ENCODE results near the gene IFI16. TPM values are rescaled to one million over a fixed set of nuclear protein-coding genes. Genes with fewer than 3 reads are reported as not detected.
"Not testable (repeated sequence)": the region's sequence is repeated elsewhere in the genome, so short reads cannot be mapped to it uniquely, and the experiment has no call there.

The IFI16 gene
- total RNA-seq: 46.5 and 71.7 TPM in 2 replicates
- 41.7 TPM for polyA plus RNA-seq (2012)

- DNase-seq (ENCODE audit: low read depth): peak; percentile 86
Observed at GRCh38 chr1:159009704-159010361, at the start of gene IFI16. IFI16 (plus strand) TSS chr1:159009907; CDS start chr1:159014681, 4,774 bp downstream.

GRCh38 chr1:158961178-158961577, 48.5 kb upstream of the IFI16 start:
- DNase-seq (ENCODE audit: low read depth): no peak

DNA sequence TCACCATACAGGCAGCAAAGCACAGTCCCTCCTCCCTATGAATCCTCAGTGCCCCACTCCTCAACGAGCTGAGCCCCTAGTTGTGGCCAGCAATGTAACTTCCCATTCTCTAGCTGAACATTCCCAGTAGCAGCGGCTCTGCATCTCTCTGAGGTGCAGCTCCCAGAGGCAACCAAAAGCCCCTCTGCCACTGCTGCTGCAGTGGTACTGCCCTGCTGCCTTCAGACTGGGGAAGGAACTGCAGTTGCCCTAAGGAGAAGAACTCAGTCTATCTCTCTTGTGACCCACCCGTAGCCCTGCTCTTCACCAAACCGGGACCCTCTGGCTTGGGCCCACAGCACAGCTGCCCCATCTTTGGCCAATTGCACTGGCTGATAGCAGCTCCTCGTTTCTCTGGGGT, 46.7 kb upstream of the IFI16 start:
- no peak for DNase-seq (ENCODE audit: low read depth)

- DNase-seq (ENCODE audit: low read depth): no peak
Observed at GRCh38 chr1:158969166-158969565, 40.5 kb upstream of the IFI16 start.

- DNase-seq (ENCODE audit: low read depth): no peak
Observed at GRCh38 chr1:158969855-158970254, 39.9 kb upstream of the IFI16 start.

DNA sequence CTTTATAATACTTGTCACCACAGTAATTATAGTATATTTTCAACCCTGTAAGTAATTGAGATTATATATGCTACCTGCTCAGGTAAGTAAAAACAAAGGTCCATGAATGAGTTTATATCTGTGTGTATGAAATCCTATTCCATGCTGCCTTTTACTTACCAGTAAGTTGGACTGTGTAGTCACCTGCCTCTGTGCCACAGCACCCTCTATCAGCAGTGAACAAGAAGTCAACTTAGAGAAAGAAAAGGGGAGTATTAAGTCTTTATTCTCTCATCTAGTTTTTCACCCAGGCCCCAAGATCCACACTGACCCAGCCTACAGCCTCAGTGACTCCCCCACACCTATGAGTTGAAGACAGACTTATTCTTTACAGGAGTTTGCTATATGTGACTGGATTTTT, 36.9 kb upstream of the IFI16 start:
- DNase-seq (ENCODE audit: low read depth): no peak

DNA sequence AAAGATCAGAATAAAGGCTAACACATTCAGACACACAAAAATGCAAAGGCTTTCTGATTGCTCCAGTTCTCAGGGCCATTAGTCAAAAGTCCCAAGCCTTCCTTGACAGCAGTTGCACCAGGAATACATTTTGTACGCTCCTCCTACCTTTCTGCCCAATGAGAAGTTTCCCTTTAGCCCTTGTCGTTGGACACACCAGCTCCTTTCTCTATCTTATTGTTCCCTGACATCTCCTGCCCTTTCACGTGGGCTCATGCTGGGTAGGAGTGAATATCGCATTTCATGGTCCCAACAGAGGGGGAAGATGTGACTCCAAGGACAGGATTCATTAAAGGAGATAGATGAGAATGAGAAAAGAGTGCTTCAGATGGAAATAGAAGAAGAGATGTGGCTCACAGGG, 33.5 kb upstream of the IFI16 start:
- DNase-seq (ENCODE audit: low read depth): no peak

- no peak for DNase-seq (ENCODE audit: low read depth)
Observed at GRCh38 chr1:158978730-158979129, 31.0 kb upstream of the IFI16 start.

- DNase-seq (ENCODE audit: low read depth): no peak
Observed at GRCh38 chr1:158979229-158979628, 30.5 kb upstream of the IFI16 start.

GRCh38 chr1:158983235-158983634, 26.5 kb upstream of the IFI16 start:
- no peak for DNase-seq (ENCODE audit: low read depth)

- no peak for DNase-seq (ENCODE audit: low read depth)
Observed at GRCh38 chr1:158984386-158984785, 25.3 kb upstream of the IFI16 start.

DNA sequence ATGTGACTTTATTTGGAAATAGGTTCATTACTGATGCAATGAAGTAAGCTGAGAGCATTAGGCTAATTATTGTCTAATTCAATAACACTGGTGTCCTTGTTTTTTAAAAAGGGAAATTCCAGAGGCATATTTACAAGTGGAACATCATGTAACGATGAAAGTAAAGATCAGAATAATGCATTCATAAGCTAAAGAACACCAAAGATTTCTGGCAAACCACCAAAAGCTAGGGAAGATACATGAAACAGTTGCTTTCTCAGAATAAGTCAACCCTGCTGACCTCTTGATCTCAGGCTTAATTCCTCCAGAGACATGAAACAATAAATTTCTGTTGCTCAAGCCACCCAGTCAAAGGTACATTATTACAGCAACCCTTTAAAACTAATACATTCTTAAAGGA, 20.3 kb upstream of the IFI16 start:
- no peak for DNase-seq (ENCODE audit: low read depth)

DNA sequence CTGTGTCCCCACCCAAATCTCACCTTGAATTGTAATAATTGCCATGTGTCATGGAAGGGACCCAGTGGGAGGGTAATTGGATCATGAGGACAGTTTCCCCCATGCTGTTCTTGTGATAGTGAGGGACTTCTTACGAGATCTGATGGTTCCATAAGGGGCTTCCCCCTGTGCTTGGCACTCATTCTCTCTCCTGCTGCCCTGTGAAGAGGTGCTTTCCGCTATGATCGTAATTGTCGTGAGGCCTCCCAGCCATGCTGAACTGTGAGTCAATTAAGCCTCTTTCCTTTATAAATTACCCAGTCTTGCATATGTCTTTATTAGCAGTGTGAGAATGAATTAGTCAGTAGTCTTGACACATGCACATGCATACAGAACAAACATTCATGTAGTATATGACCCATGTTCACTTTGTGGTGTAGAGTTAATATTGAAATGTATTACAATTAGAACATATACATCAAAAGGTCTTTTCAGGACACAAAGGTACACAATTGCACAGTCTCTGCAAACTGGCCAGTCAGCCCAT, 16.9 kb upstream of the IFI16 start:
- DNase-seq (ENCODE audit: low read depth): no peak

- DNase-seq (ENCODE audit: low read depth): no peak
Observed at GRCh38 chr1:158996998-158997397, 12.7 kb upstream of the IFI16 start.

DNA sequence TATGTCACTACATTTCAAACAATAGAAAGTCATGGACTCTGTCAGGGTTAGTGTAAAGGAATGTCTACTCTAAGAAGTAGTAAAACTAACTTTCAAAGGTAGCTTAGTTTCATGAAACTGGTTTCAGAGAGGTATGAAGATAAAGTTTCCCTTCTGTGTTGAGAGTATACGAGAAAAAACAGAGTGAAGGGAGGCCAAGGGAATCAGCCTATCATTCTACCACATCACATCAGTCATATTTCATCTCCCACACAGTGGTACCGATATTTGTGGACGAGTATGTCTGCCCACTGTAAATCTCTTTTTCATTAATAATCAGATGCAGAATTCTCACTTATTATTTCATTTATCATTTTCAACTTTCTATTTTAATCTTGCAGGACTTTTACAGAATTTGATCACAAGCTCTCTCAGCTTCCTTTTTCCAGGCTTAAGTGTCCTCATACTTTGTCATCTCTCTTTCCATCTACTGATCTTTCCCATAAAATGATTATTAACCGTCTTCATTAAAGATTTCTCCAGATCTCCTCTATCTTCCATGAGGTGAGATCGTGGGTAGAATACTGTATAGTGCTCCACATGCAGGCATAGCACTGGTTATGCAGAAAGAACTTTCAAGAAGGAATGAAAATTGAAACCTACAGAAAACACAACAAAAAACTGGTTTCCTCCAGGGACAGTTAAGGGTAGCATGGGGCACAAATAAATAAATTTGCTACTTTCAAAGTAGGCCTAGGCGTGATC, 11.5 kb upstream of the IFI16 start:
- no peak for DNase-seq (ENCODE audit: low read depth)

- peak; percentile 75 for DNase-seq (ENCODE audit: low read depth)
Observed at GRCh38 chr1:158998781-158999161, 10.9 kb upstream of the IFI16 start.

DNA sequence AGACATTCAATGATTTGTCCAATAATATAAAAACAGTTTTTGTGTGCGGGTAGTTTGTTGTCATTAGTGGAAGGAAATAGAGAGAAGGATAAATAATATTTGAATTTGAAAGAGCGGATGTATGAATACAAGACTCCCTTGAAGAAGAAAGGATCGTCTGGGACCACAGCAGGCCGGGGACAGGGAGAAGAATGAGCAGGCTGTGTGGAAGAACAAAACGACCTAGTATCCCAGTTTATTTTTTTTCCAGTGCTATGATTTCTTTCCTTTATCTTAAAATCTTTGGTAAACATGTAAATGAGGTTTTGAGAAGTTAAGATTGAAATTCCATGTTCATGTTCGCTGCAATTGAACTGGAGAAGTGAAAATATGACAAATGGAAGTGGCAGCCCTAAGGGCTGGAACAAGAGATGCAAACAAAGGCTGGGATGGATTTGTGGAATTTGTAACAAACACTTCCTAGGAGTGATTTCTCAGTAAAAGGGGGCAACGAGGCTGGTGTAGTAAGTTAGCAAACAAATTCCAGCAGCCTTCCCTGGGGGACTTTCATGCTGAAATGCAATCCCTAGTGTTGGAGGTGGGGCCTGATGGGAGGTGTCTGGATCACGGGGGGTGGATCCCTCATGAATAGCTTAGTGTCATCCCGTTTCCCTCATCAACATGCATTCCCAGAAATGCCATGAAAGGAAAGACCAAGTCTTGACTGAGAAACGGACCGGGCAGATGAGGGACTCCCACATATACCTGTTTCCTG, 10.2 kb upstream of the IFI16 start:
- DNase-seq (ENCODE audit: low read depth): peak; percentile 96

DNA sequence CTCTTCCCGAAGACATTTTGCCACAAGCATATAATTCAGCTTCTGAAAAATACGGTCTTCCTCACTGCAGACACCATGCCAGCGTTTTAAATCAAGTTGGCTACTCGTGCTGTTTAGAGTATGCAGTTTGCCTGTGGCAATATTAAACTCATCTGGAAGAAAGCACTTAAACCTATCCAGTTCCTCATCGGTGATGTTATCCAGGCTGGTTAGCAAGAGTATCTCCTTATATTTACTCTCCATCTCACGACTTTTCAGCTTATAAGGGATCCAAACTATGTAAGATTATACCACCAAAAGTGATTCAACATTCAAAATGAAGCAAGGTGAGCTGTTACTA, 9.7 kb upstream of the IFI16 start:
- DNase-seq (ENCODE audit: low read depth): no peak

- peak; percentile 96 for DNase-seq (ENCODE audit: low read depth)
Observed at GRCh38 chr1:159000625-159001024, 9.1 kb upstream of the IFI16 start.

DNA sequence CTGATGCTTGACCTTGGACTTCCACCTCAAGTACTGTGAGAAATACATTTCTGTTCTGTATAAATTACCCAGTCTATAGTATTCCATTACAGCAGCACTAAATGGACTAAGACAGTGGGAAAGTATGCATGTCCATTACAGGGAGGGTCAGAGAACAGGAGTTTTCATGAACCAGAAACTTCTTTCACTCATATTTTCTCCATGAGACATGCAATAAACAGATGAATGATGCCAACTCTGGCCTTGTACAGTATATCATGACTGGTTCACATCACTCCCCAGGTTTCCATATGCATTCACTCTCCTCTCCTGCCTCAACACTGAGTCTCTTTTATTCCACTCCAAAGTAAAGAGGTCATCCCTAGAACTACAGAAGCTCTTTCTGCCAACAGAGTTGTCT, 4.5 kb upstream of the IFI16 start:
- no peak for DNase-seq (ENCODE audit: low read depth)

DNA sequence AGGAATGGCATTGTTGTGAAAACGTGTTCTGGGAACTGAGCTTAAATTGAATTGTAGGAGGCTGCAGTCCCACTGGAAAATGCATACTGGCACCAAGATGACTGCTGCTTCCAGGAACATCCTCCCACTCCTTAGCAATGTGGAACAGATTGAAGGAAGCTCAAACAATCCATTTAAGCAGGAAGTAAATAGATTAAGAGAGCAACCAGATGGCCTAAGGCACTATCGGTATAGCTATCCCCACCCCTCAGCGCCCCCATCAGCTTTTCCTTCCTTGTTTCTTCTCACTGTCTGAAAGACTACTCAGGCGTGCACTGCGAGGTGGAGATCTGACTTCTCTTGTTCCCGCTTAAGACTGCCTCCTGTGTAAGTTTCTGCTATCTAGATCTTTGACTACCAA, 4.0 kb upstream of the IFI16 start:
- DNase-seq (ENCODE audit: low read depth): no peak

GRCh38 chr1:159006210-159006807, 3.4 kb upstream of the IFI16 start:
- not testable (repeated sequence) for DNase-seq (ENCODE audit: low read depth)
